HepG2 (cell line): Measurements from ENCODE around the gene MYL11. TPM values are rescaled to one million over a fixed set of nuclear protein-coding genes. Genes with fewer than 3 reads are reported as not detected.

Source experiments
- ADNP ChIP-seq: sonication (generic); formaldehyde crosslinking; IDR thresholded peaks from 2 replicates; pipeline ENCODE4 v1.4.0; 2020; ENCODE audit warnings: missing genetic modification reagents
- ATF7-NPFF ChIP-seq: sonication (generic); formaldehyde crosslinking; IDR thresholded peaks from 2 replicates; pipeline ENCODE4 v1.8.1; 2023; ENCODE audit warnings: mild to moderate bottlenecking, low read depth, missing genetic modification reagents, moderate library complexity
- CCAR2 ChIP-seq: fragments of 200-400 bp; formaldehyde crosslinking; optimal IDR thresholded peaks from 2 replicates; pipeline ENCODE3; 2018; ENCODE audit warnings: low read depth, mild to moderate bottlenecking, low read length, moderate library complexity
- CEBPG ChIP-seq: IDR thresholded peaks from 2 replicates; pipeline ENCODE4 v1.6.1; 2016
- GMEB2 ChIP-seq: IDR thresholded peaks from 2 replicates; pipeline ENCODE4 v1.6.1; 2016; ENCODE audit warnings: missing biosample characterization, missing genetic modification reagents, low read depth
- IRF2 ChIP-seq: IDR thresholded peaks from 2 replicates; pipeline ENCODE4 v1.6.1; 2018; ENCODE audit warnings: missing genetic modification reagents, missing compliant biosample characterization
- KDM1A ChIP-seq: IDR thresholded peaks from 2 replicates; pipeline ENCODE4 v1.6.1; 2016; ENCODE audit warnings: missing compliant biosample characterization
- LCORL ChIP-seq, 2 experiments: fragments of 450-650 bp in 1 of 2; sonication (generic) in 1 of 2; formaldehyde crosslinking in 1 of 2; IDR thresholded peaks; 2 replicates each; pipeline versions ENCODE4 v1.5.0 to v1.6.1; 2017 to 2020; ENCODE audit warnings: antibody characterized with exemption in 1 of 2, missing genetic modification reagents in 1 of 2
- MATR3 ChIP-seq: sonication (generic); formaldehyde crosslinking; IDR thresholded peaks from 2 replicates; pipeline ENCODE4 v1.4.0; 2020; ENCODE audit warnings: missing genetic modification reagents
- NFIB ChIP-seq: sonication (generic); formaldehyde crosslinking; IDR thresholded peaks from 2 replicates; pipeline ENCODE4 v1.9.0; 2021; ENCODE audit warnings: missing genetic modification reagents, mild to moderate bottlenecking, borderline replicate concordance
- PRMT3 ChIP-seq: sonication (generic); formaldehyde crosslinking; IDR thresholded peaks from 2 replicates; pipeline ENCODE4 v1.8.1; 2022; ENCODE audit warnings: low read depth, mild to moderate bottlenecking, moderate library complexity, missing genetic modification reagents, borderline replicate concordance
- RFX5 ChIP-seq: IDR thresholded peaks from 2 replicates; pipeline ENCODE4 v1.6.1; 2011; ENCODE audit warnings: low read depth, low read length, improper control_type of control experiment
- SMAD1 ChIP-seq: sonication (generic); formaldehyde crosslinking; IDR thresholded peaks from 2 replicates; pipeline ENCODE4 v1.4.0; 2020; ENCODE audit warnings: missing genetic modification reagents, low read depth, mild to moderate bottlenecking, borderline replicate concordance
- SMARCC2 ChIP-seq: fragments of 450-650 bp; IDR thresholded peaks from 2 replicates; pipeline ENCODE4 v1.6.1; 2017; ENCODE audit warnings: antibody characterized with exemption, mild to moderate bottlenecking
- TCF7 ChIP-seq: sonication (generic); IDR thresholded peaks from 2 replicates; pipeline ENCODE4 v1.6.1; 2016; ENCODE audit warnings: antibody characterized with exemption, low read depth
- TERF1 ChIP-seq: sonication (generic); formaldehyde crosslinking; IDR thresholded peaks from 2 replicates; pipeline ENCODE4 v1.8.0; 2022; ENCODE audit warnings: mild to moderate bottlenecking, missing genetic modification reagents, moderate library complexity
- ZBTB37 ChIP-seq: sonication (generic); formaldehyde crosslinking; IDR thresholded peaks from 2 replicates; pipeline ENCODE4 v1.4.0; 2020; ENCODE audit warnings: mild to moderate bottlenecking, missing genetic modification reagents
- ZFX ChIP-seq: sonication (generic); formaldehyde crosslinking; IDR thresholded peaks from 2 replicates; pipeline ENCODE4 v1.4.0; 2020; ENCODE audit warnings: mild to moderate bottlenecking, low read depth, missing genetic modification reagents, moderate library complexity
- ZNF296 ChIP-seq: sonication (generic); formaldehyde crosslinking; conservative IDR thresholded peaks from 2 replicates; pipeline ENCODE4 v1.5.0; 2020; ENCODE audit warnings: mild to moderate bottlenecking, missing genetic modification reagents
- ZNF451 ChIP-seq: sonication (generic); formaldehyde crosslinking; IDR thresholded peaks from 2 replicates; pipeline ENCODE4 v1.5.0; 2020; ENCODE audit warnings: mild to moderate bottlenecking, missing genetic modification reagents
- ZSCAN21 ChIP-seq: sonication (generic); formaldehyde crosslinking; IDR thresholded peaks from 2 replicates; pipeline ENCODE4 v1.8.0; 2022; ENCODE audit warnings: mild to moderate bottlenecking, missing genetic modification reagents, moderate library complexity, borderline replicate concordance
- ZSCAN31 ChIP-seq: sonication (generic); formaldehyde crosslinking; IDR thresholded peaks from 2 replicates; pipeline ENCODE4 v1.5.0; 2020; ENCODE audit warnings: low read depth, mild to moderate bottlenecking, missing genetic modification reagents
- ZSCAN9 ChIP-seq: IDR thresholded peaks from 2 replicates; pipeline ENCODE4 v1.6.1; 2016; ENCODE audit warnings: borderline replicate concordance
- ZXDC ChIP-seq: sonication (generic); formaldehyde crosslinking; IDR thresholded peaks from 2 replicates; pipeline ENCODE4 v1.5.0; 2020; ENCODE audit warnings: mild to moderate bottlenecking, missing genetic modification reagents
- polyA plus RNA-seq, 8 experiments: library from polyadenylated mRNA; depleted of rRNA in 3 of 8; stranded (reverse) in 7 of 8; unstranded in 1 of 8; fragments of >200 nt; fragmentation: Illumina TruSeq in 4 of 8; extraction: Trizol in 4 of 8; gene quantifications; 2 replicates each; pipeline versions ENCODE4 v1.2.1 to v1.2.3, GENCODE V29; 2011 to 2016; ENCODE audit warnings: low read depth in 4 of 8, missing spikeins in 1 of 8, mixed read lengths in 1 of 8; ENCODE audit not compliant: insufficient read depth in 1 of 8
- total RNA-seq, 5 experiments: library from RNA; depleted of rRNA; stranded (reverse); fragments of >200 nt; fragmentation: Illumina TruSeq; extraction: Trizol; gene quantifications; 2 replicates each; pipeline ENCODE4 v1.2.3, GENCODE V29; 2016; ENCODE audit warnings: low read depth in 1 of 5

Gene MYL11
- total and polyA plus RNA-seq, 2 of the 13 experiments (the other 11 are each of a cell fraction or from before 2014, with no cell fraction given), result not detected

GRCh38 chr16:30355144-30355953, 19.3 kb upstream of the MYL11 start, which contains the start of gene CD2BP2 (continued):
- TF ChIP-seq GMEB2 (no peak; the same call in 1 of the 2 replicates), ZNF296 (CRISPR knock-in tag) (peak; percentile 20; the same call in 1 of the 2 replicates), MATR3 (no peak), PRMT3 (no peak; the same call in 1 of the 2 replicates), ZSCAN21 (CRISPR knock-in tag) (peak; percentile 79), LCORL (IDR thresholded peaks at IDR 0.05) (no peak), LCORL (CRISPR knock-in tag; IDR thresholded peaks at IDR 0.05) (peak; percentile 75), ZXDC (CRISPR knock-in tag) (no peak; the same call in 1 of the 2 replicates), RFX5 (no peak), ZBTB37 (no peak), ADNP (peak; percentile 85), SMAD1 (CRISPR knock-in tag) (no peak; the same call in 1 of the 2 replicates), KDM1A (CRISPR knock-in tag) (peak; percentile 78), TCF7 (no peak), SMARCC2 (no peak), CCAR2 (peak; percentile 7), TERF1 (no peak), ZSCAN31 (CRISPR knock-in tag) (peak; percentile 6; the same call in 1 of the 2 replicates), ZSCAN9 (peak; percentile 86), ATF7-NPFF (CRISPR knock-in tag) (peak; percentile 78), IRF2 (CRISPR knock-in tag) (peak; percentile 77), CEBPG (CRISPR knock-in tag) (no peak), ZNF451 (CRISPR knock-in tag) (no peak), NFIB (CRISPR knock-in tag) (peak; percentile 84; the same call in 1 of the 2 replicates), ZFX (peak; percentile 72)
